Measurements from ENCODE around the gene FZD10.

FZD10 gene

DNA sequence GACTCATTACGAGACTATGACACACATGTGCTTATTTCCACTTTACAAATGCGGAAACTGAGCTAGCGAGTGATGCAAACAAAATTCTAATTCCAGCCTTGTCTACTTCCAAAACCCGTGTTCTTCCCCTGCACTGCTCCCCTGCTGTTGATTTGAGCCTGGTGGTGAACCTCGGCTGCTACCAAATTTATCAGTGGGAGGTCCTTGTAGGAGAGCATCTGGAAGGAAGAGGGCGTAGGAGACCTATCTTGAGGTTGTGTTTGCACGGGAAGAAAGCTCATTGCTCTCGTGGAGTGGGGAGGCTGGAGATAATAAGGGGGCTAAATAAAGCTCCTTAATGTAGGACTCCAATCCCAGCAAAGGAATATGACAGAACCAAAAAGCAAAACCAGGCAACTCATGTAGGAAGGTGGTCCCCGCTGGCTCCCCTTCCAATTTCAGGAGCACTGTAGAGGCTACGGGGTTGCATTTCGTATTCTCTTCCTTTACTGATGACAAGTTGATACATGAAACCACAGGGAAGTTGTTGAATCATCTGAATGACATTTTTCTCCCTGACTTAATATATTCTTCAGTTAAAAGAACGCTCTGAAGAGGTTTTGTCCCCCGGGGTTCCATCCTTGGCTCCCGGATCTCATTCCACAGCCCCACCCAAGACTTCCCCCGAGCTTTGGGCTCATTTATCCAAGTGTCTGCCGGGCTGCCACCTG, 52.6 kb downstream of the FZD10 start:
- no peak for DNase-seq

Data from activated CD4-positive, alpha-beta T cell treated with anti-CD3 and anti-CD28 coated beads, Interleukin-2, amount 50 U/mL, for 4 hours (primary cell).